CD4-positive, alpha-beta T cell (primary cell): ENCODE measurements around the gene C11orf21. TPM values are rescaled to one million over a fixed set of nuclear protein-coding genes. Genes with fewer than 3 reads are reported as not detected.

Experiments used
- ATAC-seq: fragments of 200-7000 bp; cut with Tn5 transposase; one replicate; pipeline ENCODE4 v1.10.0; 2022; ENCODE audit warnings: mild to moderate bottlenecking; ENCODE audit not compliant: poor library complexity
- CTCF ChIA-PET: fragments of 350-600 bp; sonication (Branson Sonifier 250); formaldehyde crosslinking; loops from one replicate; lab custom pipeline; 2021; ENCODE audit warnings: antibody characterized with exemption, inconsistent platforms; lab: Charles Lee
- POLR2A ChIA-PET: fragments of 350-600 bp; sonication (Branson Sonifier 250); formaldehyde crosslinking; loops from one replicate; lab custom pipeline; 2021; ENCODE audit warnings: antibody characterized with exemption, inconsistent platforms; lab: Charles Lee
- DNase-seq, 14 experiments: peaks; one replicate each; pipeline ENCODE4 v3.0.0-alpha.2; 2013 to 2020; ENCODE audit warnings: mixed read lengths in 2 of 14
- H3K27ac ChIP-seq, 2 donors: one replicate each; pipeline versions ENCODE4 v1.5.1 to v1.7.0; 2013; ENCODE audit warnings: low read length in 2 of 2, low read depth in 1 of 2, mild to moderate bottlenecking in 1 of 2
- H3K27me3 ChIP-seq, 2 experiments: 1 replicate in 1 of 2; 2 replicates in 1 of 2; pipeline versions ENCODE4 v1.6.1 to v1.7.0; 2013; ENCODE audit warnings: low read length in 2 of 2, control low read depth in 1 of 2, mild to moderate bottlenecking in 1 of 2, moderate library complexity in 1 of 2; ENCODE audit not compliant: insufficient read depth in 2 of 2, control insufficient read depth in 1 of 2
- H3K36me3 ChIP-seq: one replicate; pipeline ENCODE4 v1.6.1; 2013; ENCODE audit warnings: low read length, control low read depth; ENCODE audit not compliant: insufficient read depth
- H3K4me1 ChIP-seq: one replicate; pipeline ENCODE4 v1.6.1; 2013; ENCODE audit warnings: low read length, control low read depth; ENCODE audit not compliant: insufficient read depth
- H3K4me3 ChIP-seq: one replicate; pipeline ENCODE4 v1.5.1; 2013; ENCODE audit warnings: mild to moderate bottlenecking, low read length, moderate library complexity
- H3K9me3 ChIP-seq, 2 experiments: 1 replicate in 1 of 2; 2 replicates in 1 of 2; pipeline versions ENCODE4 v1.6.1 to v1.7.0; 2013; ENCODE audit warnings: low read length in 2 of 2, mild to moderate bottlenecking in 2 of 2, control low read depth in 1 of 2, moderate library complexity in 1 of 2; ENCODE audit not compliant: control insufficient read depth in 1 of 2, insufficient read depth in 1 of 2
- H3K27ac Mint-ChIP-seq: one replicate; pipeline ENCODE4 v1.8.0; 2020; ENCODE audit warnings: mixed read lengths
- H3K27me3 Mint-ChIP-seq: one replicate; pipeline ENCODE4 v1.8.0; 2021; ENCODE audit warnings: mixed read lengths
- H3K36me3 Mint-ChIP-seq: one replicate; pipeline ENCODE4 v1.8.0; 2021; ENCODE audit warnings: low read depth, mixed read lengths
- H3K4me1 Mint-ChIP-seq: one replicate; pipeline ENCODE4 v1.8.0; 2021; ENCODE audit warnings: low read depth, mixed read lengths
- H3K4me3 Mint-ChIP-seq: one replicate; pipeline ENCODE4 v1.8.0; 2020; ENCODE audit warnings: mild to moderate bottlenecking, mixed read lengths
- H3K9me3 Mint-ChIP-seq: one replicate; pipeline ENCODE4 v1.8.0; 2020; ENCODE audit warnings: mixed read lengths
- intact Hi-C, 2 experiments: fragments of 100-400 bp; cut with DNase I in 1 of 2; cut with micrococcal nuclease in 1 of 2; formaldehyde crosslinking; loops; one replicate each; pipeline versions ENCODE4 v1.15.1 to v1.9.0; 2023 to 2025; cut with DNase I, micrococcal nuclease
- total RNA-seq, 174 experiments: library from RNA in 2 of 174; stranded (reverse) in 2 of 174; gene quantifications; one replicate each; pipeline ENCODE4 v1.2.3 and lab custom pipeline; 2021 to 2026
- TF ChIP-seq, protein P1 (sequence below): fragments of 200-600 bp; IDR thresholded peaks from one replicate; pipeline ENCODE4 v1.8.0; 2022; ENCODE audit warnings: antibody characterized with exemption, mild to moderate bottlenecking

The C11orf21 gene
- total RNA-seq, 2 experiments from 2014 or later: 71.2 to 71.7 TPM

DNA sequence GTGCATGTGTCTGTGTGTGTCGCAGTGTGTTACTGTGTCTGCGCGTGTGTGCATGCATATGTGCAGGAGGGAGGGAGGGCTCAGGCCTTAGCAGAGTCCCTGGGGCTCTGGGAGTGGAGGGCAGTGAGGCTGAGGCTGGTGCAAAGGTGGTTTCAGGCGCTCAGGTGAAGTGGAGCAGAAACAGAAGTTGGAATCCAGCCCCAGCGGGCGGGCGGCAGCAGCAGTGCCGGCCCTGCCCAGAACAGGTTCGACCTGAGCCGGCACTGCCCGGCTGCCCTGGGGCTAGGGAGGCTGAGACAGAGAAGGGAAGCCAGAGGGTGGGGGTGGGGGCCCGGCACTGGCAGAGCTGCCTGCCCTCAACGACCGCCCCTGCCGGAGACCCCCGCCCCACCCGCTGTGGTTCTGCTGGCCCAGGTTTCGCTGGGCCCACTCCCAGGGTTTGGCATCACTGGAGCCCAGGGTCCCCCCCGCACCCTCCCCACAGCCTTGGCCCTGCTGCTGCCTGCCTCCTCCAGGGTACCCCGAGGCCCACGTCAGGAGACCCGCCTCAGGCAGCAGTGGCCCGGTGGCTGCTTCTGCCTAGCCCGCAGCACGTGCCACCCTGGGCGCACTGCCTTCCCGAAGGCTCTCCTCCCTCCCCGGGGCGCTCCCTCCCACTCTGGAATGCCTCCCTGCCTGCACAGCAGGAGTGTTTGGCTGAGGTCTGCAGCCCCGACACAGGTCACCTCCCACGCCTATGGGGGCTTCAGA, 44.6 kb downstream of the C11orf21 start:
- Histone ChIP-seq H3K4me3 (no peak overlapping the region), H3K36me3 (no peaks in the 10 kb centered on the region), H3K9me3 (peaks cover 0 to 5% of the 10 kb centered on the region in 2 experiments), H3K27me3 (no peaks in the 10 kb centered on the region), H3K27ac (no peak overlapping the region), H3K4me1 (no peaks in the 10 kb centered on the region)
- ATAC-seq (no peak), DNase-seq (peak in 1 of 14 experiments; percentile 11)
- POLR2A ChIA-PET: no interaction called here
- no peak overlapping the region for H3K4me3 Mint-ChIP-seq
- H3K4me1 Mint-ChIP-seq: no peaks in the 10 kb centered on the region
- TF ChIP-seq, protein P1, sequence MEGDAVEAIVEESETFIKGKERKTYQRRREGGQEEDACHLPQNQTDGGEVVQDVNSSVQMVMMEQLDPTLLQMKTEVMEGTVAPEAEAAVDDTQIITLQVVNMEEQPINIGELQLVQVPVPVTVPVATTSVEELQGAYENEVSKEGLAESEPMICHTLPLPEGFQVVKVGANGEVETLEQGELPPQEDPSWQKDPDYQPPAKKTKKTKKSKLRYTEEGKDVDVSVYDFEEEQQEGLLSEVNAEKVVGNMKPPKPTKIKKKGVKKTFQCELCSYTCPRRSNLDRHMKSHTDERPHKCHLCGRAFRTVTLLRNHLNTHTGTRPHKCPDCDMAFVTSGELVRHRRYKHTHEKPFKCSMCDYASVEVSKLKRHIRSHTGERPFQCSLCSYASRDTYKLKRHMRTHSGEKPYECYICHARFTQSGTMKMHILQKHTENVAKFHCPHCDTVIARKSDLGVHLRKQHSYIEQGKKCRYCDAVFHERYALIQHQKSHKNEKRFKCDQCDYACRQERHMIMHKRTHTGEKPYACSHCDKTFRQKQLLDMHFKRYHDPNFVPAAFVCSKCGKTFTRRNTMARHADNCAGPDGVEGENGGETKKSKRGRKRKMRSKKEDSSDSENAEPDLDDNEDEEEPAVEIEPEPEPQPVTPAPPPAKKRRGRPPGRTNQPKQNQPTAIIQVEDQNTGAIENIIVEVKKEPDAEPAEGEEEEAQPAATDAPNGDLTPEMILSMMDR: no peak
- H3K27me3 Mint-ChIP-seq: no peaks in the 10 kb centered on the region
- no peak overlapping the region for H3K27ac Mint-ChIP-seq
- no peaks in the 10 kb centered on the region for H3K9me3 Mint-ChIP-seq
- intact Hi-C loops: loop anchor here in 1 of 2 experiments (10.0 kb wide), 1 partner anchor 978 kb away; the partner anchor contains the start of gene MRGPRE
- CTCF ChIA-PET: interaction anchor here (0.6 kb wide), 1 partner anchor 28 kb away, joined by 3 read pairs; no protein-coding TSS in a partner anchor
- no peaks in the 10 kb centered on the region for H3K36me3 Mint-ChIP-seq

DNA sequence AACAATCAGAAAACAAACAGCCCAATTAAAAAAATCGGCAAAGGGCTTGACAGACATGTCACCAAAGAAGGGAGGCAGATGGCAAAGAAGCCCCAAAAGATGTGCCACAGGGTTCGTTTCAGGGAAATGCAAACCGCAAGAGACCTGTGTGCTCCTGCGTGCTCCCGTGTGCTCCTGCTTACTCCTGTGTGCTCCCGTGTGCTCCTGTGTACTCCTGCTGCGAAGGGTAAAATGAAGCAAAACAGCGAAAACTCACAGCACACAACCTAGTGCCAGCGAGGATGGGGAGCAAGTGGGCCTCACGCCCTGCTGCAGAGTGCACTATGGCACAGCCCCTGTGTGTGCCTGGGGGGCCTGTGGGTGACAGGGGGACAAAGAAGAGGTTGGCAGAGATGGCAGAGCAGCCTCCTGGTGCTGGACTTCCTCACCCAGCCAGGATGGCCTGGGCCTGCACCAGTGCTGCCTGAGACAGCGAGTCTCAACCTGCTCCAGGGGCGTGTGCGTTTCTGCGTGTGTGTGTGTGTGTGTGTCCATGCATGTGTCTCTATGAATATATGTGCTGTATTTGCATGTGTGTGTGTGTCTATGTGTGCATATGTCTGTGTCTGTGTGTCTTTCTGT, 45.3 kb downstream of the C11orf21 start:
- H3K27ac ChIP-seq: no peak overlapping the region
- DNase-seq: no peak
- intact Hi-C loops: loop anchor here in 1 of 2 experiments (10.0 kb wide), 1 partner anchor 978 kb away; the partner anchor contains the start of gene MRGPRE
- no peaks in the 10 kb centered on the region for H3K27me3 ChIP-seq
- H3K4me3 ChIP-seq: no peak overlapping the region
- Mint-ChIP-seq H3K36me3 (no peaks in the 10 kb centered on the region), H3K9me3 (no peaks in the 10 kb centered on the region), H3K4me1 (no peaks in the 10 kb centered on the region), H3K27ac (no peak overlapping the region), H3K4me3 (no peak overlapping the region), H3K27me3 (no peaks in the 10 kb centered on the region)
- TF ChIP-seq, protein P1: no peak
- no peak for ATAC-seq
- CTCF ChIA-PET: no interaction called here
- peaks cover 0 to 5% of the 10 kb centered on the region in 2 experiments for H3K9me3 ChIP-seq
- POLR2A ChIA-PET: no interaction called here
- no peaks in the 10 kb centered on the region for H3K4me1 ChIP-seq
- no peaks in the 10 kb centered on the region for H3K36me3 ChIP-seq

DNA sequence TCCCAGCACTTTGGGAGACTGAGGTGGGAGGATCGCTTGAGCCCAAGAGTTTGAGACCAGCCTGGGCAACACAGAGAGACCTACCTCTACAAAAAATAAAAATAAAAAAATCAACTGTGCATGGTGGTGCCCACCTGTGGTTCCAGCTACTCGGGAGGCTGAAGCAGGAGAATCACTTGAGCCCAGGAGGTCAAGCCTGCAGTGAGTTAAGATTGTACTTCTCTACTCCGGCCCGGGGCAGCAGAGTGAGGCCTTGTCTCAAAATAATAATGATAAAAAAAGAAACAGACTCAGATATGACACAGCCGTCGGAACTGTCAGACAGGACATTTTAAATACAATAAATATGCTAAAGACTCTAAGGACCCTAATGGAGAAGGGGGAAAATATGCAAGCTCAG, 49.7 kb downstream of the C11orf21 start:
- CTCF ChIA-PET: no interaction called here
- H3K9me3 Mint-ChIP-seq: no peaks in the 10 kb centered on the region
- H3K36me3 Mint-ChIP-seq: no peaks in the 10 kb centered on the region
- Histone ChIP-seq H3K9me3 (peaks cover 0 to 5% of the 10 kb centered on the region in 2 experiments), H3K27me3 (no peaks in the 10 kb centered on the region), H3K27ac (no peak overlapping the region), H3K36me3 (no peaks in the 10 kb centered on the region), H3K4me3 (no peak overlapping the region), H3K4me1 (no peaks in the 10 kb centered on the region)
- H3K4me3 Mint-ChIP-seq: no peak overlapping the region
- no peak for DNase-seq
- H3K27me3 Mint-ChIP-seq: peaks cover 6% of the 10 kb centered on the region
- intact Hi-C loops: loop anchor here in 1 of 2 experiments (10.0 kb wide), 1 partner anchor 983 kb away; the partner anchor contains the start of gene MRGPRE
- TF ChIP-seq, protein P1: no peak
- H3K4me1 Mint-ChIP-seq: no peaks in the 10 kb centered on the region
- no peak overlapping the region for H3K27ac Mint-ChIP-seq
- POLR2A ChIA-PET: no interaction called here
- ATAC-seq: no peak
